Activated CD4-positive, CD25-positive, alpha-beta regulatory T cell treated with anti-CD3 and anti-CD28 coated beads, Interleukin-2, amount 50 U/mL, for 24 hours (primary cell): ENCODE measurements around the gene TAS2R14.

Experiments used
- ATAC-seq, 2 donors: fragments of 150-1000 bp; cut with Tn5 transposase; one replicate each; pipeline ENCODE4 v1.10.0; 2021; ENCODE audit warnings: mild to moderate bottlenecking in 1 of 2, moderate library complexity in 1 of 2

Gene TAS2R14

DNA sequence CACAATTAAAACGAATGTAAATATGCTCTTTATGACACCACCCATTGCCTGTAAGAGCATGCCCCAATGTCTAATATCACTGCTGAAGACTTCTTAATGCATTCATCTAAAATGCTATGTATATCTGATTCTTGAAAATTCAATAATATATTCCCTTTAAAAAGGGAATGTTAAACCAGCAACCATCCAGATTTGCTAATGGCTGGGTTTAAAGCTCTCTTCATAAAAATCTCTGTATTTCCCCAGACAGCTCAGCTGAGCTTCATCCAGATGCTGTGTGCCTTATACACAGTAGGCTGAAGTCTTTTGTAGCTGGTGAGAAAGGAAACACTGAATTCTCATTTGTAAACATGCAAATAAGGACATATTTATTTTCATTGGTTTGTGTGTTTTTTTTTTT is at the start of gene TAS2R14:
Gene TAS2R14, minus strand, starts transcription at position 101 of the 400 bp plus-strand sequence. Its CDS starts 56 bp downstream, at position 45.
- ATAC-seq: no peak

GRCh38 chr12:10986812-10987211 is 47.7 kb upstream of the TAS2R14 start, which contains the start of gene TAS2R50:
TAS2R50 (minus strand) TSS chr12:10986912; CDS start chr12:10986860, 52 bp downstream.
- no peak for ATAC-seq

DNA sequence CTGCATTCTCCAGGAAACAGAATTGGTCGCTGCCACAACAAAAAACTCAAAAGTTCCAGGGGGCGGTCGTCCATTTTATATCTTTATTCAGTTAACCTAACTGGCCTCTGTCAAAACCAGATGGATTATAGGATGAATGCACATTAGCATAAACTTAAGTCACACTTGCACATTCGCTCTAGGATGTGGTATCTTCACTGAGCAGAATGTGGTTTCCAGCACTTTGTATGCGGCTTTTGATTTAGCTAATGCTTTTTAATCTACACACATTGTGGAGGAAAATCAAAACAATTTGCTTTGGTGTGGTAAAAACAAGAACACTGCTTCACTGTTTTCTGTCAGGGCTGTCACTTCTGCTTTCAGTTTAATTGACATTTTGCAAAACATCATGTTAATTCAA is 43.2 kb upstream of the TAS2R14 start:
- ATAC-seq: peak; percentile 75 to 88

DNA sequence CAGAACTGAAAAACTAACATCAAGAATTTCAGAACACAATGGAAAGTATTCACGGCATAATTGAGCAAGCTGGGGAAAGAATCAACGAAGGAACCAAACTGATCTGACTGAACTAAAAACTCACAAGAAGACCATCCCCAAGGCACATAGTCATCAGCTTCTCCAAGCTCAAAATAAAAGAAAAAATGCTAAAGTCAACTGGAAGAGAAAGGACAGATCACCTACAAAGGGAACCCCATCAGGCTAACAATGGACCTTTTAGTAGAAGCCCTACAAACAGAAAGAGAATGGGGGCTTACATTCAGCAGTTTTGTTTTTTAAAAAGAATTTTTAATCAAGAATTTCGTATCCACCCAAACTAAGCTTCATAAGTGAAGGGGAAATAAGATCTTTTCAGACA is 35.9 kb upstream of the TAS2R14 start:
- no peak for ATAC-seq

DNA sequence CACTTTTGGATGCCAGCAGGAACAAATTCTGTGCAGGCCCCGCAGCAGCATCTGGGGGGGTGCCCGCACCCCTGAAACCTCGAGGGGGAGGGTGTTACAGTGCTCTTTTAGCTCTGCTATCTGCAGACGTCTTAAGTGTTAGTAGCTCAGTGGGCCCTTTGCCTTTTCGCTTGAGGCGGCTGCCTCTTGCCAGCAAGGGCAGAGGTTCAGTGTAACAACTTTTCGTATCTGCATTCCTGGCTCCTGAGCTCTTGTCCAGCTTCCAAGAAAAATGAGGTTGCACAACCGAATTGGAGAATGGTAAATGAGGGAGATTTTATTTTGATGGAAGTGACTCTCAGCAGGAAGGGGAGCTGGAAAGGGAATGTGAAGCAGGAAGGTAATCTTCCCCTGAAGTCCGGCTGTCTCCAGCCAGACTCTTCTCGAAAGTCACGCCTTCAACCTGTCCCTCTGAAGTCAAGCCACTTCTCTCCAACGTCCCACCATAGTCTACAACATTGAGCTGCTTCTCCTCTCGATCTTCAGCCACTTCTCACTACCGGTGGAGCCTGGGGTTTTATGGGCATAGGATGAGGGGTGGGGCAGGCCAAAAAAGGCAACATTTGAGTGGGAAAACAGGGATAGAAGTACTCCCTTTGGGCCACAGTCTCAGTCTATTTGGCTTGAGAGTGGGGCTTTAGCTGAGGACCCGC is 29.8 kb upstream of the TAS2R14 start:
- ATAC-seq: no peak

GRCh38 chr12:10967409-10967808 is 28.3 kb upstream of the TAS2R14 start:
- ATAC-seq: no peak

GRCh38 chr12:10966314-10966713 is 27.3 kb upstream of the TAS2R14 start:
- ATAC-seq: no peak

DNA sequence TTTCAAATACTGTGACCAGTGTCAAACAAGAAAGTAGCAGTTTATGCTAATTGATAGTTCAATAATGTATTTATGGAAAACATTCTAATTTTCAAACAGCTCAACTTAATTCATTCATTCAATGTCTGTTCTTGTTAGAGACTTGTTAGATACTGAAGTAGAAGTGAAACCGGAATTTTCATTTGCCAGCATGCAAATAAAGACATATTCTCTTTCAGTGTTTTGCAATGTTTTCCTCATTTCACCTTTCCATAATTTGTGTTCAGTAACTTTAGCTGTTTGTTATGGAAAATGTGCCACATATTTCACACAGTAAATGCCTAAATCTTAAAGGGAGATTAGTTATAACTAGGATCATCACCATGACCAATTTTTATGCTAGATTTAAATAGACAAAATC is 26.4 kb upstream of the TAS2R14 start:
- no peak for ATAC-seq

GRCh38 chr12:10960211-10960610 is 21.1 kb upstream of the TAS2R14 start:
- ATAC-seq: peak; percentile 17 to 30

- no peak for ATAC-seq
Observed at GRCh38 chr12:10959804-10960203, 20.7 kb upstream of the TAS2R14 start.

DNA sequence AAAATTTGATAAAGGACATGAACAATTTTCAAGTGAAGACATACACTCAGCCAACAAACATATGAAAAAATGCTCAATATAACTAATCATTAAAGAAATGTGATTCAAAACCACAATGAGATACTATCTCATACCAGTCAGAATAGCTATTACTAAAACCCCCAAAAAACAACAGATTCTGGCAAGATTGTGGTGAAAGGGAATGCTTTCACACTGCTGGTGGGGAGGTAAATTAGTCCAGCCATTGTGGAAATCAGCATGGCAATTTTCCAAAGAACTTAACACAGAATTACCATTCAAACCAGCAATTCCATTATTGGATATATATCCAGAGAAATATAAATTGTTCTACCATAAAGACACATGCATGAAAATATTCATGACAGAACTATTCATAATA is 18.7 kb upstream of the TAS2R14 start:
- no peak for ATAC-seq

DNA sequence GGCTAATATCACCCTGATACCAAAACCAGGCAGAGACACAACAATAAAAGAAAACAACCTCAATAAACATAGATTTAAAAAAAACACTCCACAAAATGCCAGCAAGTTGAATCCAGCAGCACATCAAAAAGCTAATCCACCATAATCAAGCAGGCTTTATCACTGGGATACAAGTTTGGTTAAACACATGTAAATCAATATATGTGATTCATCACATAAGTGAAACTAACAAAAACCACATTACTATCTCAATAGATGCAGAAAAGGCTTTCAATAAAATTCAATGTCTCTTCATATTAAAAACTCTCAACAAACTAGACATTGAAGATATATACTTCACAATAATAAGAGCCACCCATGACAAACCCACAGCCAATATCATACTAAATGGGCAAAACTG is 17.0 kb upstream of the TAS2R14 start:
- no peak for ATAC-seq

- no peak for ATAC-seq
Observed at GRCh38 chr12:10952645-10953044, 13.6 kb upstream of the TAS2R14 start.

DNA sequence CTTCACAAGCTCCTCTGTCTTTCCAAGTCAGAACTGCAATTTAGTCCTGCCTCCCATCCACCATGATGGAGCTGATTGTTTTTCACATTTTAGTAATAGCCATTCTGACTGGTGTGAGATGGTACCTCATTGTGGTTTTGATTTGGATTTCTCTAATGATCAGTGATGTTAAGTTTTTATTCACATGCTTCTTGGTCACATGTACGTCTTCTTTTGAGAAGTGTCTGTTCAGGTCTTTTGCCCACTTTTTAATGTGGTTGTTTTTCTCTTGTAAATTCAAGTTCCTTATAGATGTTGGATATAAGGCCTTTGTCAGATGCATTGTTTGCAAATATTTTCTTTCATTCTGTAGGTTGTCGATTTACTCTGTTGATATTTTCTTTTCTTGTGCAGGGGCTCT is 4.1 kb upstream of the TAS2R14 start:
- no peak for ATAC-seq

GRCh38 chr12:10941916-10942607 is 3.0 kb upstream of the TAS2R14 start:
- ATAC-seq: no peak

DNA sequence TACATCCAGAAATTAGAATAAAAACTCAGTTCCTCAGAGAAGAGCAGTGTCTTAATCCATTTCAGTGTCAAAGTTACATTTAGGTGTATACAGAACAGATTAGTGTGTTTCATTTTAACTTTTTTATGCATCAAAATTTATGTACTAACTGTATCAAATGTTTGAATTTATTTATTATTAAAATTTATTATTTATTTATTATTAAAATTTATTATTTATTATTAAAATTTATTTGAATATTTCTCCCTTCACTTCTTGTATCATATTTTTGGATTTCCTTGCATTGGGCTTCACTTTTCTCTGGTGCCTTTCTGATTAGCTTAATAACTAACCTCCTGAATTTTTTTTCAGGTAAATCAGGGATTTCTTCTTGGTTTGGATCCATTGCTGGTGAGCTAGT is 2.3 kb upstream of the TAS2R14 start:
- no peak for ATAC-seq

DNA sequence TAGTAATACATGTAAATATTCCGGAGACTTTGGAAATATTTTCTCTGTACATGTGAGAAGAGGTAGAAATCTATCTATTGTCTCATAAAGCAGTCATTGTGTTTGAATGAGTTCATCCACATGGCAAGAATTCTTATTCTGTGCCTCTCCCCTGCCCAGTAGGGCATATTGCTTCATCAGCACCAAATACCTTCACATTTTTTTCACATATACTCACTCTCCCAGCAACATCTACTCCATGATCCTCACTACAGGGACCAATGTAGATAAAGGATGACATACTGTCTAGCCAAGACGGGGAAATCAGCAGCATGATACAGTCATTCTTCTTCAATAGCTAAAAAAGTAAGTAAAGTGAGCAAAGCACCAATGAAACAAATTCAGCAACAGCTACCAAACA is 1.3 kb upstream of the TAS2R14 start:
- no peak for ATAC-seq

DNA sequence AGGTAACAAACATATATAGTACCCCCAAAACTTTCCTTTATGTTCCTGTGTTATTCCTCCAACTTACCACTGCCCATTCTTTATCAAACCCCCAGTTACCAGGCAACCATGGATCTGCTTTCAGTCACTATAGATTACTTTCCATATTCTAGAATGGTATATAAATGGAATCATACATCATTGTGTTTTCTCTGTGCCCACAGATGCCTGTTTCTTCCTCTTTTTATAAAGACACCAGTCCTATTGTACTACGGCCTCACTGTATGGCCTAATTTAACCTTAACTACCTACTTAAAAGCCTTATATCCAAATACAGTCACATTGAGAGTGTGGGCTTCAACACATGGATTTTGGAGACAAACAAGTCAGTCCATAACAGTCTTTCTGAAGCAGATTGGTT is 2.6 kb downstream of the TAS2R14 start:
- no peak for ATAC-seq

DNA sequence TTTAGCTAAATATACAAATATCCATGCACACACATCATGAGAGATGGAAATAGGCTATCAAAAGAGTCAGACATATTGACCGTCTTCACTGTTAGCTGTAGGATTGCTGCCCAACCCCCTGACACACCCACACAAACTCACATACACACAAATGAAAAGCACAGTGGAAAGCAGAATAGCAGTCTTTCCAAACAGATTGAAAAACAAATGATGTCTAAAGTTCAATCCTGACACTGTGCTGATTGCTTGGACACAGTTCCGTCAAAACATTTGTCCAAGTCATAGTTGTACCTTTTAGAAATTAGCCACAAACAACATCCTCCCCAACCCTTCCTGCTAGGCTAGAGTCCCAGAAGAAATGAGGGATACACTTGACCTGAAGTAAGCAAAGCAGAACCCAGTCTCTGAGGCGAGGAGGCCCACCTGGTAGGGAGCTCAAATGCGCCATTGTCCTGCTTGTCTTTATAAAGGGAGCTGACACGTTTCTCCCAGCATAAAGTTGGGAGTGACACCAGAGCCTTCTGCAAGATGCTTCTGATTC is 10.2 kb downstream of the TAS2R14 start, which contains the start of gene PRH2:
Gene PRH2, plus strand, starts transcription at position 491 of the 541 bp plus-strand sequence. Its CDS starts 38 bp downstream, at position 529.
- no peak for ATAC-seq

GRCh38 chr12:10926269-10926668 is 12.8 kb downstream of the TAS2R14 start:
- no peak for ATAC-seq

GRCh38 chr12:10919809-10920208 is 19.3 kb downstream of the TAS2R14 start:
- no peak for ATAC-seq

- no peak for ATAC-seq
Observed at GRCh38 chr12:10910380-10910779, 28.7 kb downstream of the TAS2R14 start.

GRCh38 chr12:10909462-10909861 is 29.6 kb downstream of the TAS2R14 start, which contains the start of gene TAS2R13:
TAS2R13 (minus strand) TSS chr12:10909562; CDS start chr12:10909298, 264 bp downstream.
- no peak for ATAC-seq

DNA sequence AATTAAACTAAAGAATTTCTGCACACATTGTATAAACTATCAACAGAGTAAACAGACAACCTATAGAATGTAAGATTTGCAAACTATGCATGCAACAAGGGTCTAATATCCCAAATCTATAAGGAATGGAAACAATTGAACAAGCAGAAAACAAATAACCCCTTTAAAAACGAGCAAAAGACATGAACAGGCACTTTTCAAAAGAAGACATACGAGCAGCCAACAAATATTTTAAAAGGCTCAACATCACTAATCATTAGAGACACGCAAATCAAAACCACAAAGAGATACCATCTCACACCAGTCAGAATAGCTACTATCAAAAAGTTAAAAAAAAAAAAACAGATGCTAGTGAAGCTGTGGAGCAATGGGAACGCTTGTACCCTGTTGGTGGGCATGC is 34.4 kb downstream of the TAS2R14 start:
- ATAC-seq: no peak
